RPMI8226 (cell line): Measurements from ENCODE around the gene HSDL1.
A peak's percentile ranks its signal among the peaks of the same experiment; 100 is the strongest.
"Not testable (repeated sequence)": the region's sequence is repeated elsewhere in the genome, so short reads cannot be mapped to it uniquely, and the experiment has no call there.

ENCODE experiments used
- DNase-seq: peaks from one replicate; pipeline ENCODE4 v3.0.0-alpha.2; 2015

HSDL1 gene

DNA sequence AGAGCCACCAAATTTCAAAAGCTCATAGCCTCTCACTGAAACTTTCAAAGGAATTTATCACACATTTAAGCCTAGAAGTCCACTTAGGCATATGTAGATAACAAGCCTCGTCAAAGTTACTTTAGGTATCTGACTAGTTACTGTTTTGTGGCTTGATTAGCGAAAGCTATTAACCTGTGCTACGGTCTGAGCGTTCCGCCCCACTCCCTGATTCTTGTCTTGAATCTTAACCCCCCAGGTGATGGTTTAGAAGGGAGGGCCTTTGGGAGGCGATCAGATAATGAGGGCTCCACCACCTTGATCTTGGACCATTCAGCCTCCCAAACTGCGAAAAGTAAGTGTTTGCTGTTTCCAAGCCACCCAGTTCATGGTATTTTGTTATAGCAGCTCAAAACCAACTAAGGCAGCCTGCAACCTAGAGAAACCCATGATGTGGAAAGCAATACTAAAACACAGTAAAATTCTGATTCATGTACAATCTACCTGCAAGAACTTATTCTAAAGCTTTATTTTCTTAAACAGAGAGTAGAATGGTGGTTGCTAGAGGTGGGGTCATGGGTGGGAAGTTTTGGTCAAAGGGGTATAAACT, 7.1 kb downstream of the HSDL1 start:
- DNase-seq: no peak

DNA sequence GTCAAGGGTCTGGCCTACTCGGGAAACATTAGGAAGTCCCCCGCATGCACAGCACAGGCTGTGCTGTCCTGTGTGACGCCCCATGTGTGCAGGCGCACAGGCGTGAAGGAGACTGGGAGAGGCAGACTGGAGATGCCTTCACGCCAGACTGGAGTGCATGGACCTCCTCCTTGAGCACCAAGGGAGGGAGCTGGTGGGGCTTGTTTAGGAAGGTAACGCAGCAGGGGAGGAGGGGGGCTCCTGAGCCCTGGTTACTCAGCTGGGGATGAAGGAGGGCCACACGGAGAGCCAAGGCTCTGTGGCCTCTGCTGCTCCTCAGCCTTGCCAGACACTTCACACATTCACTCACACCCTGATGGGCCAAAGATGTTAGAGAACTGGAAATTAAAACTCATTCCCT, 7.7 kb downstream of the HSDL1 start:
- DNase-seq: no peak

DNA sequence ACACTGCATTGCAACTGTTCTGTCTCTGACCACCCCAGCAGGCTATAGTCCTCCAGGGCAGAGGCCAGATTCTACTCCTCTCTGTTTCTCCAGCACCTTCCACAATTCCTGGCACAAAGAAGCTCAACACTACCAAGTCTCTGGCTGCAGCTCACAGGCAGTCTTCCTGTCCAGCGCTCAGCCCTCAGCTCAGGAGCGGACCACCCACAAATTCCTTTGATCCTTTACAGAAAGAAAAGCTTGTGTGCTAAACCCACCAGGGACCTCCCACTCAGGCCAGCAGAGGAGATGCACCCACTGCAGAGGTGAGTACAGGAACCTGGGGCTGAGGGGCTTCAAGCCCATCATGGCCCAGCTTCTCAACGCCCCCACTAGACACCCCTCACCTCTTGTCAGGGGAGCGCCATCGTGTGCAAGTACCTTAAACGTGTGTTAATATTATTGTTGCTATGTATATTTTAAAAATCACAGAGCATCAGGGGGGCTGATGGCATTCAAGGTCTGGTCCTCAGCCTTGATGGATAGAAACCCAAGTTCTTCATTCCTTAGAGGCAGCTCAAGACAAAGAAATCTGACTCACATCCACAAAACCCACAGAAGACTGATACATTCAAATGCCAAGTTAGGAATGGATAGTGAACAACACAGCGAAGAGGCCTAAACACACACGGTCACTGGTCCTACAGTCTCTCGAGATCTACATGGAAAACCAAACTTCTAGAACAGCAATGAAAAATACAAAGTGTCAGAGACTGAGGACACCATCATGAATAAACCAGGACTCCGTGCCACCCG, 8.4 kb downstream of the HSDL1 start:
- DNase-seq: no peak

DNA sequence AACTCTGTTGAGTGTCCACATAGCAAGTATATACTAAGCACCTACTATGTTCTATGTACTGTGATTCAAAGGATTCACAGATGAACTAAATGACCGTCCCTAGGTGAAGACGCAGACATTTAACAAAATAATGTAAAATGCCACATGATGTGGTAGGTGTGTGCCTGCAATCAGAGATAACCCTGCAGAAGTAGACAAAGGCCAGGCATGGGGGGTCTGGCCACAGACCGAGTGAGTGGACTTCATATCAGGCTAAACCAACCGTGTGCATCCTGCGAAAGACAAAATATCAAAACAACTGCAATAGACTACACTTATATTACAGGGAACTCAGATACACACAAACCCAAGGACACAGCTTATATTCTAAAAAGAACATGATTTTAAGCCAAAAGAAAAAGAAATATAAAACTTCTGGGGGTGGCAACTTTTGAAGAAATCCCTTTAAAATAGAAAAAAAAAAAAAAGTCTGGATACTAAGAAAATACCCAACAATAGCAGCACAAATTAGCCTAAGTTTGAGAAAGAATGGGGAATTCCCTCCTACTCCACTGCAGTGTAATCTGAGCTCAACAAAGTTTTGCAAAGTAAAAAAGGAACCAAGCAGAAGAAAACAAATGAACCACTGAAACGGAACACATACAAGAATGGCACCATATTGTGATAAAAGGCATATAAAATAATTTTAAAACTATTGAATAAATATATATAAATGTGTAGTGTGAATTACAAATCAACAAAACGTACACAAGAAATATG, 12.3 kb downstream of the HSDL1 start:
- DNase-seq: no peak

DNA sequence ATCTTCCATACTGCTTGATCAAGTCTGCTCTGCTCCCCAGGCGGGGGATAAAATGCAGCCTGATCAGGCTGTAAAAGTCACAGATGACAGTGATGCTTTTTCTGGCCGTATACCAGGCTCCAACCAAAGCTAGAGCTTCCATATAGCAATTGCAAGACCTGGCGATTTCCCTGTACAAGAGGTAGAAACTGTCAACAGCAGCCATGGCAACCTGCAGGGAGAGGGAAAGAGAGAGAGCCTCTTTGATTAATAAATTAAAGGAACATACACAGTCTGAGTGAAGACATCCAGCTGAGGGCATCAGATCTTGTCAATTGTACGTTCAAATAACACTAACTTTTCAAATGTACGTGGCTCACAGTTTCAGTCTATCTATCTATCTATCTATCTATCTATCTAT, 13.9 kb downstream of the HSDL1 start:
- no peak for DNase-seq

DNA sequence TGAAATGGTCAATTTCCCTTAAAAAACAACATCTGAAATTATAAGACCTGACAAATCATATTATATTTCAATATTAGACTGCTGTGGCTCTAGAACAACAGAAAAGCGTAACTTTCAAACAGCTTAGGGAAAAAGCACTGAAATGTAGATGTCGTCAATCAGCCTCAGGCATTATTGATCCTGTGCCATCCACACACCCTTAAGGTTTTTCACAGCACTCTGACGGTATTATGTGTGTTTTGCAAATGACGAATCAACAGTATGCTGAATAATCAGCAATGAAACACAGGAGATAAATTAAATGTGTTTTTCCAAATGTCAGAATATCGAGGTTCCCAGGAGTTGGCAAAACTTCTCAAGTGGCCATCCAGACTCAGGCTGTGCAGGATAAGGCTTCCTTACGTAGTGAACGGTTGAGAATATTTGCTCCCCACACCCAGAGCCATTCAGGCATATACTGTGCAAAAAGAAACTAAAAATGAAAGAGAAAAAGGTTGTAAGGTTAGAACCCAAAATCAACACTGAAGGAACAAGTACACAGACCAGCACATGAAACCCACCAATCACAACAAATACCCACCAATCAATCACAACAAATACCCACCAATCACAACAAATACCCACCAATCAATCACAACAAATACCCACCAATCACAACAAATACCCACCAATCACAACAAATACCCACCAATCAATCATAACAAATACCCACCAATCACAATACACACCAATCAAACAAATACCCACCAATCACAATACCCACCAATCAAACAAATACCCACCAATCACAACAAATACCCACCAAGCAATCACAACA, 20.5 kb downstream of the HSDL1 start:
- no peak for DNase-seq

DNA sequence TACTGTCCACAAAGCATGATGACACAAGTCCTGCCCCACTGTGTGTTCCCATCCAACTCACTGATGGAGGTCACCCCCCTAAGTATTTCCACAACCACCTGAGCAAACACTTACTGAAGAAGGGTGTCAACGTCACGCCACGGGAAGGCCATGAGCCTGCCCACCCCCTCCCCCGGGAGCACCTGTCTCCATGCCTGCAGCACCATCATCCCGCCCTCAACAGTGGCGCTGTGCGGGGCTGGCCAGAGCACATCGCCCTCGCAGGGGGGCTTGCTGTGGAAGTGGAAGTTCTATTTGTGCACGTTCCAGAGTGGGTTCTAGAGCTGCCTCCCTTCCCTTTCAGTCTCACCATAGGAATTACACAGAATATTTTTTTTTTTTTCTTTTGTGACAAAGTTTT, 24.0 kb downstream of the HSDL1 start:
- no peak for DNase-seq

DNA sequence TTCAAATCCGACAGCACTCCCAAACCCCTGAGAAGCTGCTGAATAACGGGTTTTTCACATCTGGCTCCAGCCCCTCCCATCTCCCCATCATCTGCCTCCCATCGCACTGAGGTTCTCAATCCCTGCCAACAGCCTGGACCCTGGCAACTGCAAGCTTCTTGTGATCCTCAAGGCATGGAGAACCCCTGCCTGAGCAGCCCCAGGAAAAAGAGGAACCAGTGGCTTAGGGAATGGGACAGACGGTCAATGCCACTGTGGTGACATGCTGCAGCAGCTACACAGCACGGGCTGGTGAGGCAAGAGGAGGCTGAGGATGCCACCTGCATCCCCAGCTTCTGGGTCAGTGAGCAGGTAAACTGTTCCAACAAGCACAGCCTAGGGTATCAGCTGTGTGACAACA, 25.0 kb downstream of the HSDL1 start:
- no peak for DNase-seq

DNA sequence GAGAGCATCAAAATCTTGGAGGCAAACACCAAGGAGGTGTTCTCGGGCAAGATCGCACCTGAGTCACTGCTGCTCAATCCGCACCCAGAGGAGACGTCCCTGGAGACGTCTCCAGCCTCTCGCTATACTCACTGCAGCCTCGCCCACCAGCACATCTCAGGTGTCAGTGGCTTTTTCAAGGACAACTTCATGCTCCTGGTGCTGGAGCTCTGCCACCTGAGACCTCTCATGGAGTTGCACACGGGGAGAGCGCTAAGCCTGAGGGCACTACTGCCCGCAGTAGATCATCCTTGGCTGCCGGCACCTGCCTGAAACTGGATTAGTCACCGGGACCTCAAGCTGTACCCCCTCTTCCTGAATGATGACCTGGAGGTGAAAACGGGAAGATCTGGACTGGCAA, 25.6 kb downstream of the HSDL1 start:
- no peak for DNase-seq

DNA sequence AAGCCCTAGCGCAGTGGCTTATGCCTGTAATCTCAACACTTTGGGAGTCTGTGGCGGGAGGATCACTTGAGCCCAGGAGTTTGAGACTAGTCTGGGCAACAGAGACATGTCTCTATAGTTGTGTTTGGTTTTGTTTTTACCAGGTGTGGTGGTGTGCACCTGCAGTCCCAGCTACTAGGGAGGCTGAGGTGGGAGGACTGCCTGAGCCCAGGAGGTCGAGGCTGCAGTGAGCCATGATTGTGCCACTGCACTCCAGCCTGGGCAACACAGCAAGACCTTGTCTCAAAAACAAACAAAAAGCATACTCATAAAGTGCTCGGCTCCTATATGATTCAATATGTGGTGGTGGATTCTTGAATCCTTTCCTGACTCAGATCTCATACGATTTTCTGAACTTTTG, 26.7 kb downstream of the HSDL1 start:
- DNase-seq: not testable (repeated sequence)

DNA sequence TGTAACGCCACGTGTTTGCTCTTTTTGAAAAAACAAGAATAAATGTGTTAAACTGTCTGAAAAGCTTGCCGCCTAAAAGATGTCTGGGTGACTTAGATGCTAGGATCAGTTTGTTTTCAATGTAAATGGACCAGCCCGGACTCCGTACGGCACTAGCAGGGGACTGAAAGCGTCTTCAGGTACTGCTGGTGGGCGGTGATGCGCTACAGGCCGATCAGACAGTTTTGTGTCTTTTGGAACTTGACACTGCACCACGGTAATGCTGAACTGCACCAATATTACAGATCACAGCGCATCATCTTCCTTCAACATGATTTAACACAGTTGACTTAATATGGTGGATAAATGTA, 27.5 kb downstream of the HSDL1 start:
- no peak for DNase-seq

DNA sequence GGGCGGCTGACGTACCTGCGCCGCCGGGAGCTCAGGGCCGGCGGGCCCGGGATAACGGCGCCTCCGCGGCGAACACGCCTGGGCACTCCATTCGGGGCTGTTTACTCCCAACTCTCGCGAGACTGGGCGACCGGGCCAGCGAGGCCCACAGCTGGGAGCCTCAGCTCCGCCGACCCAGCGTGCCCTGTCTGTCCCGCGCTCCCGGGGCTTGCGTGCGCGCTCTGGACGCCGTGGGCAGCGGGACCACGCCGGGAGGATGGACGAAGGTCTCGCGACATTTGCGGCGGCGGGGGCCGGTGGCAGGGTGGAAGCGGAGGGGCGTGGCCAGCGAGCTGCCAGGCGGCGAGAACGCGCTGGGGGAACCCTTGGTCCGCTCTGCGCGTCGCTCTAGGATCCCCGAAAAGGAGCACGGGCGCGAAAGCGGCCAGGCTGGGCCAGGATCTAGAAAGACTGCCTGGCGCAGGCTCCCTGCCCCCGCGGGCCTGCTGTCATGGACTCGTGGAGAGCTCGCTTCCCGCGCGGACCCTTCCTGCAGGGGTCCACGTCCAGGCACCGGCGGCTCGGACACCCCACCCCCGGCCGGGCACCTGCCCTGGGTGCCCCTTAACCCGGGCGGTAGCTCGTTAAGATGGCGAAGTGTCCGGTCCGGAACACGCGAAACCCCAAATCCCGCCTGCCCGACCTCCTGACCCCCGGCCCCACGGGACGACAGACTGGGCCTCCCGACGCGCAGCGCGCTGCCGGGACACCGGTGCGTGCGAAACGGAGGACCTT, 28.1 kb downstream of the HSDL1 start, which contains the start of gene MBTPS1:
Gene MBTPS1, minus strand, starts transcription at position 223 of the 774 bp plus-strand sequence. CDS start 15,159 bp downstream, outside the sequence.
- peak; percentile 95 for DNase-seq

DNA sequence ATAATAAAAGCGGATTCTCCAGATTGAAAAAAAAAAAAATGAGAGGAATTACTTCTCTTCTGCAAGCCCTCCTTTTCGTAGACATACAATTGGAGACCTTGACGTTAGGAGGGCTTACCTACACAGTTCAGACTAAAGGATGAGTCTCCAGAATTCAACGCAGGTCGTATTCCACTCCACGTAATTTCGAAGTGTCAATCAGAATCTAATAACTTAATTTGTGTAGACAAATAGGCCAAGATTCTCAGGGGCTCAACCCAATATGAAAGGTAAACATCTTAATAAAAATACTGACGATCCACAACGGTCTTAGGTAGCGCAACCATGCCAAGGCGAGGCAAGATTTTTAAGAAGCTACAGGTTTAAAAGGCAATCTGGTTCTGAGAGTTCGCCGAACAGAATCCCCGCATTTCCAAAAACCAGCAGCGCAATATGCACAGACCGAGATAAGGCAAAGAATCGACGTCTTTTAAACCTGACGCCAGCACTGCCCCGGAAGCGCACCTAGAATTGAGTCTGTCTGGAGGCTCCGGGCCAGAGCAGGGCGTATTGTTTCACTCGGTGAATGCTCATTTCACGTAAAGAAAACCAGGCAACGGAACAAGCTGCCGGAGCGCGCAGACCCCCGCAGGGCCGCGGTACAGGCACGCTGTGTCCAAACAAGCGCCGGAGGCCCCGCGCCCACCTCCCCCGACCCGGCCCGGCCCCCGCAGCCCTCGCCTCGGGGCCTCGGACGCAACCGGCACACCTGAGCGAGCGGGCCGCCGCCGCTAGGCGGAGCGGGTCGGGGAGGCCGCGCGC, 28.9 kb downstream of the HSDL1 start:
- DNase-seq: peak; percentile 61

DNA sequence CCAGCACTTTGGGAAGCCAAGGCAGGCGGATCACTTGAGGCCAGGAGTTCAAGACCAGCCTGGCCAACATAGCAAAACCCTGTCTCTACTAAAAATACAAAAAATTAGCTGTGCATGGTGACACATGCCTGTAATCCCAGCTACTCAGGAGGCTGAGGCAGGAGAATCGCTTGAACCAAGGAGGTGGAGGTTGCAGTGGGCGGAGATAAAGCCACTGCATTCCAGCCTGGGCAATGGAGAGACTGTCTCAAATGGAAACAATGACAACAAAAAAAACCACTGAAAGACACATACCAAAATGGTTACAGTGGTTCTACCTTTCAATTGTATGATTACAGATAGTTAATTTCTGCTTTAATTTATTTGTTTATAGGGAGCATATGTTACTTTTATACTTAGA, 33.0 kb downstream of the HSDL1 start:
- not testable (repeated sequence) for DNase-seq

DNA sequence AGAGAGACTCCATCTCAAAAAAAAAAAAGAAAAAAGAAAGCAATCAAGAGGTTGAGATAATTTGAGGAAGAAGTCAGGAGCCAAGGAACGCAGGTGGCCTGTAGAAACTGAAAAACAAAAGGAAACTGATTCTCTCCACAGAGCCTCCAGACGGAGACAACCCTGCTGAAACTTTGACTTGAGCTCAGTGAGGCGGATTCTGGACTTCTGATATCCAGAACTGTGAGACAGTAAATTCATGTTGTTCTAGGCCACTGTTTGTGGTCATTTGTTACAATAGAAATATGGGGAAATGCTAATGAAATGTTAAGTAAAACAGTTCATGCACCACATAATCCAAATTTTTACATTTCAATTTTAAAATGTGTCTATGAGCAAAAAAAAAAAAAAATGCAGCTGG, 33.5 kb downstream of the HSDL1 start:
- peak; percentile 60 for DNase-seq

DNA sequence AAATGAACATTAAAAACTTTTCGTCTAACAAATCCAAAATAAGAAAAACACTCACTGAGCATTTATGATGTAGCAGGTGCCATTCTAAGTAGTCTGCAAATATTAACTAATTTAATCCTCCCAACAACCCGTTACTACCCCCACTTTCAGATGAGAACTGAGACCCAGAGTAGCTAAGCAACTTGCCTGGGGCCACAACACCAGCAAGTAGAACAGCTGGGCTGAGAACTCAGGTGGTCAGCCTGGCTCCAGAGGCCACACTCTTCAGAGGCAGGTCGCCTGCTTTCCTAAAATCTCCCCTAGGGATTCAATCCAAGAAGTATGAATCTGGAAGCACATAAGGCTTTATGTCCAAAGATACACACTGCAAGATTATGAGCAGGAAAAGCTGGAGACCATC, 34.5 kb downstream of the HSDL1 start:
- DNase-seq: peak; percentile 36

DNA sequence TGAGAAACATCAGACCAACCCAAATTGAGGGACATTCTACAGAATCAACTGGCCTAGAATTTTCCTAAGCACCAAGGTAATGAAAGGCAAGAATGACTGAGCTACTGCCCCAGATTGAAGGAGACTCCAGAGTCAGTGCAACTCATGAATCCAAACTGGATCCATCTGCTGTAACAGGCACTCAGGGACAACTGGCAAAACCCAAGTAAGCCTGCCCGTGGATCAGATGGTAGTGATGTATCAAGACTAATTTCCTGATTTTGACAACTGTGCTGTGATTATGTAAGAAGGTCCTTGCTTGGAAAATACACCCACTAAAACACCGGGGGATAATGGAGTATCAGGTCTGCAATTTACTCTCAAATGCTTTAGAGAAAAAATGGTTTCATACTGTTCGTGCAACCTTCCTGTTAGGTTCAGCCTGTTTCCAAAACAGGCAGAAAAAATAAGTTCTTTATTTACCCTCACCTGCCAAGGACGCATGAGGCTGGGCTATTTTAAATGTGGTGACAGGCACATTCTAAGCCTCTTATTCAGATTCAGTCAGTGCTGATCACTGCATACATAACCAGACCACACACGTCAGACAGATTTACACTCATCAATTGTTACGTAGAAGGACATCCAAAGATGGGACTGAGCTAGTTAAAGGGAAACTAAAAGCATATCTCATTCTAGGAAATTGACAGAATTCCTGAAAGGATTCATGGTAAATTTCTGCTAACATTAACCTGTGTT, 35.2 kb downstream of the HSDL1 start:
- peak; percentile 44 for DNase-seq

DNA sequence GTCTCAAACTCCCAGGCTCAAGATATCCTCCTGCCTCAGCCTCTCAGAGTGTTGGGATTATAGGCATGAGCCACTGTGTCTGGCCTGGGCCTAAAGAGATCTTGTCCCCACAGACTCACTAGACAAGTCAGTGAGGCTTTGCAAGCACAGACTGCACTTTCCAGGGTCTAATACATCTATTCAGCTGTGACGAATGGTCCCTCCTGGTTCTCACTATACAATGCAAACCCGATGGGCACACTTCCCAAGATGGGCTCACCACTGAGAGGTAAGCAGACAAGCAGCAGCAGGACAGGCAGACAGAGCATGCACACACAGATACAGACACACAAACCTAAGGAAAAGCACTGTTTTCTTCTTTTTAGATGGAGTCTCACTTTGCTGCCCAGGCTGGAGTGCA, 37.1 kb downstream of the HSDL1 start:
- DNase-seq: no peak

DNA sequence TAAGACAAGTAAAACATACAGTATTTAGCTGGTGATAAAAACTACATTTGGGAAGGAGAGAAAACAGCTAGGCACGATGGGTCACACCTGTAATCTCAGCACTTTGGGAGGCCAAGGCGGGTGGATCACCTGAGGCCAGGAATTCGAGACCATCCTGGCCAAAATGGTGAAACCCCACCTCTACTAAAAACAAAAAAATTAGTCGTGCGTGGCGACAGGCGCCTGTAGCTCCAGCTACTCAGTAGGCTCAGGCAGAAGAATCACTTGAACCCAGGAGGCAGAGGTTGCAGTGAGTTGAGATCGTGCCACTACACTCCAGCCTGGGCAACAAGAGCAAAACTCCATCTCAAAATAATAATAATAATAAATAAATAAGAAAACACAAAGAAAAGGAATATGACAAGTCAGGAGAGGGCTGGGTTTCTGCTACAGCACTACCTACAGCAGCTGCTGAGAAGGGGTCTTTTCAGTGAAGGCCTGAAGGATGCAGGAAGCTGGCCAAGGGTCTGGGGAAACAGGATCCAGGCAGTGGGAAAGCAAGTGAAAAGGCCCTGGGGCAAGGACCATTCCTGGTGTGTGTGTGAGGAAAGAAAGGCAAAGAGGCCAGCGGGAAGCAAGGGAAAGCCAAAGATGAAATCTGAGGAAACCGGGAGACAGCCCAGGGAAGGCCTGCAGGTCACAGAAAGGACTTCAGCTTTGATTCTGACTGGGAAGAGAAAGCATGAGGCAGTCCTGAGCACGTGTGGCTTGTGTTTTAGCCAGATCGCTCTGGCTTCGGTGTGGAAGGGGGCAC, 38.8 kb downstream of the HSDL1 start:
- DNase-seq: no peak

DNA sequence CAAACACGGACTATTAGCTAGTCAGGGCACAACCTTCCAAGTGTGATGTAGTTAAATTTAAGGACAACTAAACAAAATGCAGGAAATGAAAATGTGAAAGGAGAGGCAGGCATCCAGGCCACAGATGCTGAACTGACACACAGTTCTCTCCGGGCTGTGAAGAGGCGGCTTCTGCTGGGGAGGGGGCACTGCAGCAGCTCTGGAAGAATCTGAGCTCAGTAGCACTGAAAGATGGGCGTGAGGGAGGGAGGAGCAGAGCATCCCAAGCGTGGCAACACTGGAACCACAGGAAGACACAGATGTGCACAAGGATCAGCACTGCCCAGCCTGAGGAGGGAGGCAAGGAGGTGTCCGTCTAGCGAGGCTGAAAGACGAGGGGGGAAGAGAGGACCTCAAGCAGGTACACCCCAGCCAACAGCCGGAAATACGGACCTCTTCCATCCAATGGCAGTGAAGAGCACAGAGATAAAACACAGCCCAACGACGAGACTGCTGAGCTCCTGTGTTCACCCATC, 39.6 kb downstream of the HSDL1 start:
- no peak for DNase-seq
